Kidney (tissue), 14 donors: ENCODE results near the gene NPDC1. TPM values are rescaled to one million over a fixed set of nuclear protein-coding genes. Genes with fewer than 3 reads are reported as not detected.

Experiments
- DNase-seq, 5 donors: peaks; one replicate each; pipeline ENCODE4 v3.0.0-alpha.2; 2013 to 2020
- FAIRE-seq: peaks from 2 replicates; lab custom pipeline; 2012; peaks lifted over from hg19 to GRCh38; lab: Jason Lieb, UNC
- H3K27ac ChIP-seq, 2 donors: one replicate each; pipeline ENCODE4 v1.7.0; 2013; ENCODE audit warnings: low read depth in 2 of 2, low read length in 2 of 2, inconsistent platforms in 1 of 2
- H3K27me3 ChIP-seq: one replicate; pipeline ENCODE4 v1.7.1; 2013; ENCODE audit warnings: low read length, inconsistent platforms; ENCODE audit not compliant: control insufficient read depth, insufficient read depth
- H3K36me3 ChIP-seq, 3 donors: one replicate each; pipeline versions ENCODE4 v1.7.0 to v1.7.1; 2013; ENCODE audit warnings: low read length in 3 of 3, control low read depth in 1 of 3, inconsistent platforms in 1 of 3; ENCODE audit not compliant: insufficient read depth in 3 of 3, control insufficient read depth in 2 of 3
- H3K4me1 ChIP-seq, 3 donors: one replicate each; pipeline versions ENCODE4 v1.7.0 to v1.7.1; 2013; ENCODE audit warnings: low read length in 3 of 3, inconsistent platforms in 1 of 3, low read depth in 1 of 3; ENCODE audit not compliant: control insufficient read depth in 2 of 3, insufficient read depth in 2 of 3
- H3K4me3 ChIP-seq, 3 donors: one replicate each; pipeline versions ENCODE4 v1.7.0 to v1.8.1; 2013; ENCODE audit warnings: low read length in 3 of 3, control low read depth in 1 of 3, inconsistent platforms in 1 of 3
- H3K9ac ChIP-seq, 3 donors: one replicate each; pipeline versions ENCODE4 v1.7.0 to v1.7.1; 2013; ENCODE audit warnings: low read length in 3 of 3, control low read depth in 1 of 3, inconsistent platforms in 1 of 3
- H3K9me3 ChIP-seq, 3 donors: one replicate each; pipeline versions ENCODE4 v1.7.0 to v1.7.1; 2013; ENCODE audit warnings: low read length in 3 of 3, control low read depth in 1 of 3, inconsistent platforms in 1 of 3; ENCODE audit not compliant: control insufficient read depth in 2 of 3, insufficient read depth in 1 of 3
- intact Hi-C: fragments of 100-400 bp; cut with DNase I; formaldehyde crosslinking; loops from one replicate; pipeline ENCODE4 v1.11.1; 2022
- polyA plus RNA-seq: library from polyadenylated mRNA; stranded (reverse); fragments of 350-450 nt; fragmentation: Illumina TruSeq; extraction: RNeasy Lipid Tissue Mini Kit (QIAGEN cat#74804); gene quantifications from one replicate; pipeline ENCODE4 v1.2.3, GENCODE V29; 2014; ENCODE audit warnings: low read depth, low replicate concordance; ENCODE audit not compliant: insufficient read depth
- total RNA-seq: library from RNA; stranded (reverse); fragmentation: NEBNext Ultra II Directional; extraction: Animal tissue kit (Norgen Biotek cat#: 25700); gene quantifications from one replicate; pipeline ENCODE4 v1.2.1, GENCODE V29; 2021
- TF ChIP-seq, protein P1 (sequence below): IDR thresholded peaks from 3 replicates; pipeline ENCODE4 v1.5.1; 2012; ENCODE audit warnings: mild to moderate bottlenecking, moderate library complexity, borderline replicate concordance; ENCODE audit not compliant: insufficient read depth; ENCODE audit errors: extremely low read depth
- donor health status: control.
- donor health status: control.
- donor health status: control.
- donor health status: control.
- donor health status: control.
- donor health status: DM: yes; HTN: yes; CAD: no.
- donor health status: Normal renal cell carcinoma (clear cell type).

The NPDC1 gene
- total and polyA plus RNA-seq, 2 donors from 2014 or later, result 80.2 to 189 TPM

DNA sequence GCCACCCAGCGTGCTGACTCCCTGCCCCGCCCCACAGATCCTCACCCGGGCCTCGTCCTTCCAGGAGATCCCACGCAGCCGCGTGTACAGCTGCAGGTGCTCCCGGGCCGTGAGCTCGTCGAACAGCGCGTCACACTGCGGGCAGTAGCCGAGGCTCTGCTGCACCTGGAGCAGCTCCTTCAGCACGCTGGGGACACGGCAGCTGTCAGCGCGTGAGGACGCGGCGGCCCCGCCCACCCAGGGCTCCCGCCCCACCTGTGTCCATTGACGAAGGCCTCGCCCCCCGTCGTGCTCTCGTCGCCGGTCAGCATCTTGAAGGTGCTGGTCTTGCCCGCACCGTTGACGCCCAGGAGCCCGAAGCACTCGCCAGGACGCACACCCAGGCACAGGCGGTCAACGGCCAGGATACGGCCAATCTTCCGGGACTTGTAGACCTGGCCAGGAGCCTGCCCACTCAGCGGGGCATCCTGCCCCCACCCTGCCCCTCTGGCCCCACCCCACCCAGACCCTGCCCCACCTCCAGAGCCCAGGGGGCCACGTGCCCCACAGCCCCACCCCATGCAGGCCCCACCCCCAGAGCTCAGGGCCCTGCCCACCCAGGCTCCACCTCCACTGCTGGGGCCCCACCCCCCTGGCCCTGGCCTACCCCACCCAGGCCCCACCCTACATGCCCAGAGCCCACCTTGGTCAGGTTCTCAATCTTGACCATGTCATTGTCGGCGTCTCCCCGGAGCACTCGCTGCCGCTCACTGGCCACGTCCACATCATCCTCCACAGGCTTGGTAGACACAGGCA, 35.8 kb downstream of the NPDC1 start:
- Histone ChIP-seq H3K4me1 (peaks cover 0 to 4% (median 0%) of the 10 kb centered on the region in 3 donors), H3K27ac (no peak overlapping the region), H3K9ac (no peak overlapping the region), H3K27me3 (no peaks in the 10 kb centered on the region), H3K36me3 (no peaks in the 10 kb centered on the region), H3K9me3 (no peaks in the 10 kb centered on the region), H3K4me3 (no peak overlapping the region)
- FAIRE-seq (no peak), DNase-seq (no peak)
- TF ChIP-seq, protein P1, sequence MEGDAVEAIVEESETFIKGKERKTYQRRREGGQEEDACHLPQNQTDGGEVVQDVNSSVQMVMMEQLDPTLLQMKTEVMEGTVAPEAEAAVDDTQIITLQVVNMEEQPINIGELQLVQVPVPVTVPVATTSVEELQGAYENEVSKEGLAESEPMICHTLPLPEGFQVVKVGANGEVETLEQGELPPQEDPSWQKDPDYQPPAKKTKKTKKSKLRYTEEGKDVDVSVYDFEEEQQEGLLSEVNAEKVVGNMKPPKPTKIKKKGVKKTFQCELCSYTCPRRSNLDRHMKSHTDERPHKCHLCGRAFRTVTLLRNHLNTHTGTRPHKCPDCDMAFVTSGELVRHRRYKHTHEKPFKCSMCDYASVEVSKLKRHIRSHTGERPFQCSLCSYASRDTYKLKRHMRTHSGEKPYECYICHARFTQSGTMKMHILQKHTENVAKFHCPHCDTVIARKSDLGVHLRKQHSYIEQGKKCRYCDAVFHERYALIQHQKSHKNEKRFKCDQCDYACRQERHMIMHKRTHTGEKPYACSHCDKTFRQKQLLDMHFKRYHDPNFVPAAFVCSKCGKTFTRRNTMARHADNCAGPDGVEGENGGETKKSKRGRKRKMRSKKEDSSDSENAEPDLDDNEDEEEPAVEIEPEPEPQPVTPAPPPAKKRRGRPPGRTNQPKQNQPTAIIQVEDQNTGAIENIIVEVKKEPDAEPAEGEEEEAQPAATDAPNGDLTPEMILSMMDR, result no peak
- intact Hi-C loops, result no loop called here

- TF ChIP-seq, protein P1, result no peak
- Histone ChIP-seq H3K27ac (no peak overlapping the region), H3K27me3 (no peaks in the 10 kb centered on the region), H3K9ac (no peak overlapping the region), H3K4me3 (no peak overlapping the region), H3K4me1 (peaks cover 0 to 4% (median 0%) of the 10 kb centered on the region in 3 donors), H3K9me3 (no peaks in the 10 kb centered on the region), H3K36me3 (no peaks in the 10 kb centered on the region)
- DNase-seq, result no peak
- no peak for FAIRE-seq
- intact Hi-C loops, result no loop called here
Observed at GRCh38 chr9:137009217-137009616, 36.8 kb downstream of the NPDC1 start.

DNA sequence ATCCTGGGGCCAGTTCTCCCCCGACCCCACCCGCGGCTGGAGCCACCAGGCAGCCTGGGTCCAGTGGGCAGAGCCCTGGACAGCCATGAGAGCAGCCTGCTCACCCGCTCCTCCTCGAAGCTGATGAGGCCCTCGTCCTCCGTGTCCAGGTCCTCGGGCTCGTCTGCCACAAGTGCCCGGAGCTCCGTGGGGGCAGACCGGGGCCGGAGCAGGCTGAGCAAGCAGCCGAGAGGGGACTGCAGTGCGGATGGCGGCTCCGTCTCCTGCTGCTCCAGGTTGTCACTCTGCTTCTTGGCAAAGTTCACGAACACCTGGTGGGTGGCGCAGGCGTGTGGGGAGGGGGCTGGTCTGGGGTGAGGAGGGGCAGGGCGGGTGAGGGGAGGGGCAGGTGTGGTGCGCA, 37.7 kb downstream of the NPDC1 start:
- TF ChIP-seq, protein P1, result no peak
- H3K27me3 ChIP-seq, result no peaks in the 10 kb centered on the region
- H3K4me1 ChIP-seq, result peaks cover 0 to 4% (median 0%) of the 10 kb centered on the region in 3 donors
- H3K4me3 ChIP-seq, result no peak overlapping the region
- H3K36me3 ChIP-seq, result no peaks in the 10 kb centered on the region
- intact Hi-C loops, result no loop called here
- FAIRE-seq (no peak), DNase-seq (no peak)
- H3K9me3 ChIP-seq, result no peaks in the 10 kb centered on the region
- H3K27ac ChIP-seq, result no peak overlapping the region
- no peak overlapping the region for H3K9ac ChIP-seq
